Caki2 (cell line): ENCODE measurements around the gene RASA3. TPM values are rescaled to one million over a fixed set of nuclear protein-coding genes. Genes with fewer than 3 reads are reported as not detected.

Experiments used
- DNase-seq: peaks from one replicate; pipeline ENCODE4 v3.0.0-alpha.2; 2015; ENCODE audit warnings: low read depth
- in situ Hi-C: cut with HindIII; loops from 2 replicates; pipeline ENCODE4 v1.10.0; 2016; ENCODE audit warnings: low sequenced_read_pairs, low pct_unique_long_range_greater_than_20kb, mixed read lengths
- total RNA-seq: library from RNA; depleted of rRNA; stranded (reverse); fragments of >200 nt; shearing (Covaris generic); gene quantifications from 2 replicates; pipeline ENCODE4 v1.2.3, GENCODE V29; 2014; ENCODE audit warnings: low replicate concordance

Gene RASA3
- total RNA-seq, 1 experiment from 2014 or later: 11.5 TPM

DNA sequence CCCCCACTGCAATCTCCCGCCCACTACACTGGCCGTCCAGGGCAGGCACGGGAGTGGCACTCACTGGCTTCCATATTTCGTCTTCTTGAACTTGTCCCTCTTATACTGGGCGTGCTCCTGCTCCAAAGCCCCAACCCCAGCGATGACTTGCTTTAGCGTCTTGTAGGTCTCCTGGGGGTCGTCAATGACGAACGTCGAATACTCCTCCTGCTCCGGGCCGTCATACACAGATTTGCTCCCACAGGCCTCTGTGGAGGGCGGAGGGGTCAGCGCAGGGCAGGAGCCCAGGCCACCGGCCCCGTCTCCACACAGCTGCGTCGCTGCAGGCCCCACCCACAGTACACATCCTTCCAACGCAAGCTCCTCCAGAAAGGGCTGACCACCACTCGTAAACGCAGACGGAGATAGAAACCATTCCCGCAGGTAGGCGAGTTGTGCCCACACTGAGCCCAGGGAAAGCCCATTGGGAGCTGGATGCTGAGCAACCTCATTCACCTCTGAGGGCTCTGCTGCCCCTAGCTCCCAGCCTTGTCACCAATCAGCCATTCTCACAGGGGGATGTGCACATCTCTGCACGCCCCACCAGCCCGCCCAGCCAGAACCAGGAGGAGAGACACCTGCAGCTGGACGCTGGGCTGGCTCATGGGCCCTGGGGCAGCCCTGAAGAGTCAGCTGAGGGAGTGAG lies 150.7 kb downstream of the RASA3 start:
- in situ Hi-C loops: no loop called here
- no peak for DNase-seq

DNA sequence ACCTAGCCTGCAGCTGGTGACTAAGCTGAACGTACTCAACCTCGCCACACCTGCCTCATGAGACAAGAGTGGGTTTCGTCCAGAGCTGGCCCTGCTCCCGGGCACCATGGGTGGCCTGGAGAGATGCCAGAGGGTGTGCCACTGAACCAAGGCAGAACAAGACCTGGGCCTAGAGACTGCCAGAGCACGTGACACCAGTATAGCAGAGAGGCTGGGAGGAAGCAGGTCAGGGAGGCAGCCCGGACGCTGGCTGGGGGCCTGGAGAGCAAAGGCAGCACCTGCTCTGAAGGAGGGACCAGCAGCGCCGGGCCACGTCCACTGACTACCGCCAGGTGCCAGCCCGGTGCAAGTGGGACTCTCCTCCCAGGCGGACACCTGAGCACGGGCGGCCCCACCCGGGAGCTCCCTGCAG lies 151.2 kb downstream of the RASA3 start:
- DNase-seq: peak; percentile 65
- in situ Hi-C loops: no loop called here

DNA sequence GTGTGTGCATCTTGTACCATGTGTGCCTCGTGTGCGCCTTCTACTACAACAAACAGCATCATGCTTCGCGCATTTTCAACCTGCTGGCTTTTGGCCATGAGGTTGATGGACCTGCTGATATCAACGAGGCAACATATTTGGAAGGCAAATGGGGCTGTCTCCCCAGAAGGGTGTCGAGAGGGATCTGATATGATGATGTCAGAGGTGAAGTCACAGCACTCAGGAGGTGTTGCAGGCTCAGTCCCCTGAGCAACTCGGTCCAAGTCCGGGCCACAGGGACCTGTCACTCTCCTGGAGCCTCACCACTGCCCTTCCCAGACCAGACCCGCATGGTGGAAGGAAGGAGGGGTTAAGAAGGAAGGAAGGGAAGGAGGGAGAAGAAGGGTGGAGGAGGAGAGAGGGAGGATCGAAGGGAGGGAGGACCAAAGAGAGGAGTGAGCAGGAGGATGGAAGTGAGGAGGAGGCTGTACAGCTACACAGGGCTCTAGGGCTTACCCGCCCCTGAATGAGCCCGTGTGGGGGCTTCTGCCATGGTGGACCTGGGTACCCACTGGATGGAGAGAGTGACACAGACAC lies 151.8 kb downstream of the RASA3 start:
- in situ Hi-C loops: no loop called here
- no peak for DNase-seq

DNA sequence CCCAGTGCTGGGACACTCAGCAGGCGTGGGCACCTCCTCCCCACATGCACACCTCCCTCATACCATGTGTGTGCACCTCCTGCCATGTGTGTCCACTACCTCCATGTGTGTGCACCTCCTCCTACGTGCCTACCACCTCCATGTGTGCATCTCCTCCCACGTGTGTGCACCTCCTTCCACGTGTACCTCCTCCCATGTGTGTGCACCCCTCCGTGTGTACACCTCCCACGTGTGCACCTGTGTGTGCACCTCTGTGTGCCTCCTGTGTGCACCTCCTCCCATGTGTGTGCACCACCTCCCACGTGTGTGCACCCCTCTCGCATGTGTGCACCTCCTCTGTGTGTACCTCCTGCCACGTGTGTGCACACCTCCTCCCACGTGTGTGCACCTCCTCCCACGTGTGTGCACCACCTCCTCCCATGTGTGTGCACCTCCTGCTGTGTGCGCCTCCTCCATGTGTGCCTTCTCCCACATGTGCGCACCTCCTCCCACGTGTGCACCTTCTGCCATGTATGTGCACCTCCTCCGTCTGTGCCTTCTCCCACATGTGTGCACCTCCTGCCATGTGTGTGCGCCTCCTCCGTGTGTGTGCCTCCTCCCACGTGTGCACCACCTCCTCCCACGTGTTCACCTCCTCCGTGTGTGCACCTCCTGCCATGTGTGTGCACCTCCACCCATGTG lies 152.5 kb downstream of the RASA3 start:
- in situ Hi-C loops: no loop called here
- DNase-seq: no peak

DNA sequence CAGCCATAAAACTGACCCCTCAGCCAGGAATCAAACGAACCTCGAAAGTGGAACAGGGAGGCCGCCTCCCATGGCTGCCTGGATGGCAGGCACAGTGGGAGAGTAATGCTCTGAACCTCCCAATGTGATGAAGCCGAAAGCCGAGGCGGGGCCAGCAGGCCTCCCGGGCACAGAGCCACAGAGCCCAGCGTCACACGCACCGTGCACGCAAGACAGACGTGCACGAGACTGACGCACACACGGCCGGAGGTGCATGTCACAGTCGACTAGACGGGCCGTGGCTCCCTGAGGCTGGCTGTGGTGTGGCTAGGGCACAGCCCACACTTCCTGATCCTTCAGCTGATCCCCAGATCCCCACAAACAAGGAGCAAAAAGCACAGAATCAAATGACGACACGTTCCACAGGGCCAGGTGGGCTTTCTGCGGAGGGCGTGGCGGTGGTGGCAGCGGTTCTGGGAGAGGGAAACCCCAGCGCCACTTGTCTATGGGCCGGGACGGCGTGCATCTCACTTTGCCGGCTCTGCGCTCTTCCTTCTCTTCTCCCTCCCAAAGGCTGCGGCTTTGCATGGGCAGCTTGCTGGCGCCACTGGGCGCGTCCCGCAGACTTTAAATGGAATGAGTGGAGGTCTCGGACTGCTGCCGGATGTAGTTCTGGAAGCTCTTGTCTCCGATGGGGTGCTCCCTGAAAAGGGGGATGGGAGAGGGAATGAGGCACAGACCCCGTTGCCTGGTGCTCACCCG lies 153.5 kb downstream of the RASA3 start:
- no peak for DNase-seq
- in situ Hi-C loops: no loop called here

DNA sequence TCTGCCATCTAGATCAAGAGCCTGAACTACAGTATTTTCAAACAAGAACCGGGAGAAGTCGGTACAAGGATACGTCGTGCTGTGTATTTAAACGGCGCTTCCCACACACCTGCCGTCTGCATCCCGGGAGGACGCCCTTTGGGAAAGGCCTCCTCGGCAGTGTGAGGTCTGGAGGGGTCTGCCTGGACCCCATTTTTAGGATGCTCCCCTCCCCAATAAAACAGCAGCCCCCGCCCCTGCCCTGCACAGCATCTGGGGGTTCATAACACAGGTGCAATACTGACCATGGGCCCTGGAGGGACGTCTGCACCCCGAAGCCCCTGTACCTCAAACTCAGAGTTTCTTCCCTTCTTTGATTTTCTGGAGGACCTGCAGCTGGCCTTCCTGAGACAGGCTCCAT lies 154.4 kb downstream of the RASA3 start:
- in situ Hi-C loops: no loop called here
- DNase-seq: no peak

DNA sequence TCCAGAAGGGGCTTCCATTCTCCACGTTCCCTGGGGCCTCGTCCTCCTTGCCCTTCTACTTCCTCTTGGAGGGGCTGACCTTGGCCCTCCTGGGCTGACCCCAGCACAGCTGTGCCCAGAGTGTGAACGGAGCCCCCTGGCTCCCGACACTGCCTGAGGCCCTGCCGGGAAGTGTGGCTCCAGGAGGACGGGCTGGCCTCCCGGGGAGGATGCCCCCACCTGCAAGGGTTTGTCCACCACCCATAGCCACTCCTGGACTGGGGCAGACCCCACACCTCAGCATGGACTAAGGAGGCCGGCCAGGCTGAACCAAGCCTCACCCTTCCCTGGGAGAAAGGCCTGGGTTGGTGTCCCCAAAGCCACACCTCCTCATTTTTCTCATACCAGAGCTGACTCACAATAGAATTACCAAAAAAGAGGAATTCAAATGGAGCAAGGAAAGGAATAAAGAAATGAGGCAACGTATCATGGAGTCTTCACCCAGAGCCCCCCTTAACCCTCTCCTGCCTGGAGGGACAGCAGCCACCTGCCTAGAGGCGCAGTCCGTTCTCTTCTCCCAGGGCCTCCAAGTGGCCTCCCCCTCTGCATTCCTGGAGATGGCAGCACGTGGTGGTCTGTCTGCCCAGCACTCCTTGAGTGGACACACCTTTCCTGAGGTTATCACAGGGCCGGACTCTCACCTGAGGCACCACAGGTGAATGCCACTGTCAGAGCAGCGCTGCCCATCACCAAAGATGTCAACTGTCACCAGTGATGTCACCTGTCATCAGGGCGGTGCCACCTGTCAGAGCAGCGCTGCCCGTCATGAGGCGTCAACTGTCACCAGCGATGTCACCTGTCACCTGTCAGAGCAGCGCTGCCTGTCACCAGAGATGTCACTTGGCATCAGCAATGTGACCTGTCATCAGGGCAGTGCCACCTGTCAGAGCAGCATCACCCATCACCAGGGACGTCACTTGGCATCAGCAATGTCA lies 155.4 kb downstream of the RASA3 start:
- in situ Hi-C loops: no loop called here
- DNase-seq: peak; percentile 36

DNA sequence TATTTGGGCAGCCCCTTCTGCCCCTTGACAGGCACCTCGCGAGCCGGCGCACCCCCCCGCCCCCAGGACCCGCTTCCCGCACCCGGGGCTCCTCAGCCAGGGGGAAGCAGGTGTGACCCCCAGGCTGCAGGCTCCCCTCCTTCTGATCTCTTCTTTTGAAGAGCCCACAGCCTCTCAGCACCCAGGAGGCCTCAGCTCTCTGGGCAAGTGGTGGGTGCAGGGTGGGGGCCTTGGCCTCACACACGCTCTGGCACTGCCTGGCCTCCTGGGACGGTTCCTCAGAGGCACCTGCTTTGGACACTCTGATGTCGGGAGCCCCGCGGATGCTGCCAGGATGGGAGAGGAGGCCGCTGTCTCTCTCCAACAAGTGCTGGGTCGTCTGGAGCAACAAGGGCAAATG lies 157.0 kb downstream of the RASA3 start:
- DNase-seq: no peak
- in situ Hi-C loops: no loop called here

DNA sequence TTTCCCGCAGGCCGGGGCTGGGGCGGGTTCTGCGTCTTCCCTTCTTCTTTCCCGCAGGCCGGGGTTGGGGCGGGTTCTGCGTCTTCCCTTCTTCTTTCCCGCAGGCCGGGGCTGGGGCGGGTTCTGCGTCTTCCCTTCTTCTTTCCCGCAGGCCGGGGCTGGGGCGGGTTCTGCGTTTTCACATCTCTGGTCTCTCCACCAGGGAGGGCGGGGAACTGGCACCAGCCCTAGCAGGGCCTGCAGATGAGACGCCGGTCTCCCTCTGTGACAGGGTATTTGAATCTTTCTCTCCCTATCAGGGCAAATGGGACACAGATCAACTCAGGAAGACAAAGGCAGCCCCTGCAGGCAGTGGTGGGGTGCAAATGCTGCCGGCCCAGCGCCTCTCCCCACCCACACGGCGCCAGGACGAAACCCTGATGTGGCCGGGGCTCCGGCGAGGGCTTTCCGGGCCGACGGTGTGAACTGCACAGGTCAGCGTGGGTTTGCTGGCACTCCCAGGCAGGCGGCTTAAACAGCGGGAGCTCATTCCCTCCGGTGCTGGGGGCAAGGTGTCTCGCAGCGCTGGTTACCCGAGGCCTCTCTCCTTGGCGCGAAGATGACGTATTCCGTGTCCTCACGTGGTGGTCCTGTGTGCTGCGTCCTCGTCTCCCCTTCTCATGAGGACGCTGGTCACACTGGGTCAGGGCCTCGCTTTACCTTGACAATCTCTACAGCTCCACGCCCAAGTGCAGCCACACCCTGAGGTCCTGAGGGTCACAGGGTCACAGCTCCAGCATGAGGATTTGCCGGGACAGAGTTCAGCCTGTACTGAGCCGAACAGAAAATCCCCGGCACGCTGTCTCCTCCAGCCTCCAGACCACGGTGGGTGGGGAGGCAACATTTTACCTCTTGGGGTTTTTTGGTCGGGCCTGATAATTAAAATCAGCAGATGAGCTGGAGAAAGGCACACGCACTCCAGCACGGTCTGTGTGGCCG lies 157.8 kb downstream of the RASA3 start:
- in situ Hi-C loops: no loop called here
- no peak for DNase-seq

DNA sequence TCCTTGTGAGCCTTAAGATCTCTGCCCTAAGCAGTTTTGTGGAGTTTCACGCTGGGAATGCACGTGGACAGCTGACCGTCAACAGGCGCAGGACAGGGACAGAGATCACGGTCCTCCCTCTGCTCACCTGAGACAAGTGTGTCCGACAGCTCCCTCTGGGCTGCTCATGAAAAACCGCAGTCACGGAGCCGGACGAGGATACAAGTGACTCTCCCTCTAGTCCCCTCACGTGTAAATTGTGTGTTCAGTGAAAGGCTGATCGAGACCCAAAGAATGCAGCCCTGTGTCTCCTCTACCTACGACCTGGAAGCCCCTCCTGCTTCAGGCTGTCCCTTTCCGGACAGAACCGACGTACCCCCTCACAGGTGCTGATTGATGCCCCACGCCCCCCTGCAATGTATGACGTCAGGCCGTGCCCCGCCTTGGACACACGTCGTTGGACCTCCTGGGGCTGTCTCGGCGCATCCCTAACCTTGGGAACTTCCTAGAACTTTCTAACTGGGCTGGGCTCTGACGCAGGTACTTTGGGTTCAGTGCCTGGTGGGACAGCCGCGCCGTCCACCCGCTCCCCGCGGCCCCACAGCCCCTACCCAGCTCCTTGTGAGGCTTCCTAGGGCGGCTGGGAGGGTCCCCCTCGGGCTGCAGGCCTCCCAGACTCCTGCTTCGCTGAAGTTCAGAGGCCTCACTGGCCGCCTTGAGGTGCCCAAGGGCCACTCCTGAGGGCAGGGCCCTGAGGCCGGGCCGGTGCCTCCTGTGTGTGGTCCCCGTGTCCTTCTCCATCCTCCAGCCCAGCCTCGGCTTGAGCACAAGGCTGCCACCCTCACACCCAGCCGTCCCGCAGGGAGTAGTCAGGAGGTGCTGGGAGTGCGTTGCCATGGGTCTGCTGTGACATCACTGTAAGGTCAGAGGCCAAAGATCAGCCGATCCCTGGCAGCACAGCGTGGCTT lies 158.9 kb downstream of the RASA3 start, which contains the start of gene C13orf46:
TSS of gene C13orf46 (minus strand) at position 859 of the 947 bp plus-strand sequence. CDS start at position 780, 79 bp downstream.
- in situ Hi-C loops: no loop called here
- no peak for DNase-seq

DNA sequence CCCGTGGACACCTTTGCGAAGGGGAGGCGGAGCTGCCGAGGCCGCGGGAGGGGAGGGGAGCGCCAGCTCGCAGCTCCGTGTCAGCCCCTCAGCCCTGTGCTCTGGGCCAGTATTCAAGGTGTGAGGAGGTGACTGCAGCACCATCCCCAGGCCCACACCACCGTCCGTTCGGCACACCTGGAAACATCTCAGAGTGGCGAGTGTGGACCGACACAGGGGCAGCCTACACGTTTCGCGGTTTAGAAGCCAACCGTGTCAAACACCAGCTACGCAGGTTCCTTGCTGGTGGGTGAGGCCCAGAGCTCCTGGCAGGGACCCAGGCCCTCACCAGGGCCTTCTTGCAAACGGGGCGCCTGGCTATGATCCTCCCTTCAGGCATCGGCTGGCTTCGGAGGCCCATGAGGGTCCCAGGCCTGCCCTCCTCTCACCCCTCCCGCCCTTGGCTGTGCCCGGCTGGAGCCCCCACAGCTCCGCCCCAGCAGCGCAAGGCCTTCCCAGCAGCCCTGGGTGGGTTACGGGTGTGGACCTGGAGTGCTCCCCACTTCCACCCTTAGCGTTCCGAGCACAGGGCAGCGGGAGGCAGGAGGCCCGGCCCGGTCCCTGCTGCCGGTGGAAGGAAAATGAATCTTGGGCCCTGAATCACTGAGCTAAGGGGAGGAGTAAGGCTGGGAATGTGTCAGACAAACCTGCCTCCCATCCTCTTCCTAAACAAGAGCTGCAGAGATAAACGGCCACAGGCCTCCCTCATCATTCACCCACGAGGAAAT lies 159.8 kb downstream of the RASA3 start:
- in situ Hi-C loops: no loop called here
- no peak for DNase-seq

DNA sequence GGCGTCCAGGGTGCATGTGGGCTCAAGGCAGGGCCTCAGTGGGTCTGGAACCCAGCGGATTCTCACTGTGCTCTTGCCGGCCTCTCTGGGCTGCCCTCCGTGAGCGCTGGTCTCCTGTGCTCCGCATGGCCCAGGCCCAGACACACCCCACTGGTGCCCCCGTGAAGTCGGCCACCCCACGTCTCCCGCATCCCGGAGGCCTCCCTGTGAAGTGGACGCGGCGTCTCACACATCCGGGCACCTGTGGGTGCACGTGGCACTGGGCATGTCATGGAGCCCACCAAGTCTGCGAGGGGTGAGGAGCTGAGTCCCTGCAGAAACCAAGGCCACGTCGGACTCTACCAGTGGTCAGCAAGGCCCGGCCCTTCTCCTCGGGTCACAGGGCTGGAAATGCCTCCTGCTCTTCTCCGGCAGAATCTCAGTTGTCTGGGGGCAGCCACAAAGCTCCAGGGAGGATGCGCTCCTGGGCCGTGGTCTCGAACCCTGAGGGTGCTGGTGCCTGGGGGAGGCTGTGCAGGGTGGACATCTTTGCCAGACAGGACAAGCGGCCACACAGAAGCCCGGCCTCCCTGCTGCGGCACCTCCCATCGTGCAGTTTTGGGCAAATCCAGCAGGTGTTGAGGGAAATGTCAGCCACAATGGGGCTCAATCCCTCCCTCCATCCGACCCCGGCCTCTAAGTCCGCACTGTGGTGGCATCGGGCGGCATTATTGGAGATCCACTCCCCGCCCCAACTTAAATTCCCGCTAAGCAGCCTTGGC lies 160.8 kb downstream of the RASA3 start:
- DNase-seq: no peak
- in situ Hi-C loops: no loop called here

DNA sequence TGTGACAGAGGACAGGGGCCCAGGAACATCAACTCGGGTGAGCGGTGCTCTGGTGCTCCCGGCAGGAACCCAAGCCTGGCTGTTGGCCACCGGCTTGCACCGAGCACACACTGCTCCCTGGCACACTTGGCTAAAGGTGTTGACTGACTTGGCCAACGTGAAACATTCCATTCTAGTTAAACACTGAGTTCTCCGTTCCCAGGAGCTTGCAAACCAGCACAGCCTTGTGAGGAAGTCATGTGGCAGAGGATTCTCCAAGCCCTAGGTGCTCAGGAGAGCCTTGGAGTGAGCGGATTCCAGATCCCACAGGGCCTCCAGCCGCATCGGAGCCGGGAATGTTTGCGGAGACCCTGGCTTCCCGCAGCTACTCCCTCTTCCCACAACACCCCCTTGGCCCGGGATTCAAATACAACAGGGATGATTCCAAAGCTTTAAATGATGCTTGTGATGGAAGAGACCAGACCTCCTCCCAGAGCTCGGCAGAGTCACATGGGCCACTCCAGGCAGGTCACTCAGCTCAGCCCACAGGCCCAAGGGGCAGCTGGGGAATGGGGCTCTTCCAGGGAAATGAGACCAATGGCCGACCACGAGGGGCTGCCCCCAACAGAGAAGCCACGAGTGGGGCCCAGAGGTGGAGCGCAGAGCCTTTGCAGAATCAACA lies 161.5 kb downstream of the RASA3 start:
- DNase-seq: no peak
- in situ Hi-C loops: no loop called here

DNA sequence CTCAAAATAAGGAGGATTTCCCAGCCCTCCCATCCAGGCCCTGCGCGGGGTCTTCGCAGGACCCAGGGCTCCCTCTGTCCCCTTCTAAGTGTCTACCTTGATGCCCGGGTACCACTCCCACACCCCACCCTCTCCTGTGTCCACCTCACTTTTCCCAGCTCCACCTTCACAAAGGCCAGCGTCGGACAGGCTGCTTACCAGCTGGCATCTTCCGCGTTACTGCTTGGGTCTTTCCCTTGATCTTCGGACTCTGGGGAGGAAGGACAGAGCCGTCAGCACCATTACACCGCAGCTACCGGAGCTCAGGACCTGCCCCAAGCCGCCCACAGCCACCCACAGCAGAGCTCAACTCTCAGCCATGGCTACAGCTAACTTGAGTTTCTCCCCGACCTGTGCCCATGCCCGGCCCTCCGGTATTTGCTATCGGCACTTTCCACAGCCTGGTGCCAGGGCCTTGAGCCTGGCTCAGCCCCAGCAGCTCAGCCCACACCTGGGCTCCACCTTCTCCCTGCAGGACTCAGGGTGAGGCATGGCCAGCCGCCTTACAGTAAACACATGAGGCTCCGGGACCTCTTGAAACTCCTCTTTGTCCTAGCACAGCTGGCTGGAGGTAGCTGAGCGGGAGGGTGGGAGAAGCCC lies 162.3 kb downstream of the RASA3 start:
- in situ Hi-C loops: no loop called here
- no peak for DNase-seq
